Peyer's patch (tissue), 4 donors: ENCODE data around the gene CTXND1.

Experiments
- CTCF ChIP-seq, 6 experiments: fragments of 450-650 bp in 4 of 6; fragments of 200-600 bp in 2 of 6; sonication (generic) in 1 of 6; IDR thresholded peaks; one replicate each; pipeline ENCODE4 v1.5.1; 2017 to 2019; ENCODE audit warnings: antibody characterized with exemption in 6 of 6, mild to moderate bottlenecking in 3 of 6, moderate library complexity in 1 of 6
- POLR2A ChIP-seq, 2 donors: fragments of 450-650 bp; IDR thresholded peaks; one replicate each; pipeline ENCODE4 v1.5.1; 2017; ENCODE audit warnings: antibody characterized with exemption in 2 of 2, mild to moderate bottlenecking in 2 of 2, moderate library complexity in 2 of 2

- TF ChIP-seq CTCF (IDR thresholded peaks at IDR 0.05), result no peak
- no peak for TF ChIP-seq POLR2A (IDR thresholded peaks at IDR 0.05)
Observed at GRCh38 chr15:80201256-80202015, 50.6 kb downstream of the CTXND1 start.
